H1 (cell line): ENCODE results near the gene TRIM46. TPM values are rescaled to one million over a fixed set of nuclear protein-coding genes. Genes with fewer than 3 reads are reported as not detected.

Experiments
- ASH2L ChIP-seq: fragments of 200-600, 300-600 bp; sonication (generic); IDR thresholded peaks from one replicate; pipeline ENCODE4 v1.7.1; 2017; ENCODE audit warnings: low read length
- BACH1 ChIP-seq: IDR thresholded peaks from 2 replicates; pipeline ENCODE4 v1.6.1; 2012; ENCODE audit warnings: low read length, improper control_type of control experiment
- CBX8 ChIP-seq: fragments of 300-800, 300-1000 bp; sonication (generic); IDR thresholded peaks from 2 replicates; pipeline ENCODE4 v1.7.1; 2016; ENCODE audit warnings: low read depth, low read length, borderline replicate concordance
- CHD1 ChIP-seq: IDR thresholded peaks from 2 replicates; pipeline ENCODE4 v1.6.1; 2012; ENCODE audit warnings: low read depth, low read length, improper control_type of control experiment
- EP300 ChIP-seq, 2 experiments: IDR thresholded peaks; 1 replicate in 1 of 2; 2 replicates in 1 of 2; pipeline ENCODE4 v1.6.1; 2011 to 2012; ENCODE audit warnings: low read depth in 2 of 2, low read length in 2 of 2, mild to moderate bottlenecking in 2 of 2, borderline replicate concordance in 1 of 2, inconsistent platforms in 1 of 2, moderate library complexity in 1 of 2
- HDAC6 ChIP-seq: IDR thresholded peaks from one replicate; pipeline ENCODE4 v1.7.1; 2012; ENCODE audit warnings: low read depth, mild to moderate bottlenecking, inconsistent platforms, low read length, moderate library complexity
- RAD21 ChIP-seq, 2 experiments: IDR thresholded peaks in 1 of 2; conservative IDR thresholded peaks in 1 of 2; 2 replicates each; pipeline ENCODE4 v1.6.1; 2011; ENCODE audit warnings: low read depth in 2 of 2, low read length in 2 of 2, improper control_type of control experiment in 1 of 2, inconsistent platforms in 1 of 2, mild to moderate bottlenecking in 1 of 2, moderate library complexity in 1 of 2
- RBBP5 ChIP-seq: IDR thresholded peaks from 2 replicates; pipeline ENCODE4 v1.7.1; 2012; ENCODE audit warnings: low read depth, mild to moderate bottlenecking, inconsistent platforms, low read length, moderate library complexity, borderline replicate concordance
- RNF2 ChIP-seq: fragments of 200-900, 300-1000 bp; sonication (generic); IDR thresholded peaks from 2 replicates; pipeline ENCODE4 v1.7.1; 2016; ENCODE audit warnings: borderline replicate concordance, low read depth, mild to moderate bottlenecking, antibody characterized with exemption, low read length; ENCODE audit not compliant: poor library complexity, severe bottlenecking; ENCODE audit errors: missing control alignments
- SP1 ChIP-seq: IDR thresholded peaks from 2 replicates; pipeline ENCODE4 v1.6.1; 2011; ENCODE audit warnings: low read depth, low read length
- SRF ChIP-seq: IDR thresholded peaks from 2 replicates; pipeline ENCODE4 v1.6.1; 2011; ENCODE audit warnings: mild to moderate bottlenecking, low read depth, low read length, moderate library complexity
- TCF12 ChIP-seq: IDR thresholded peaks from 2 replicates; pipeline ENCODE4 v1.6.1; 2011; ENCODE audit warnings: low read depth, mild to moderate bottlenecking, low read length
- ZNF274 ChIP-seq: IDR thresholded peaks from 2 replicates; pipeline ENCODE4 v1.7.0; 2012; ENCODE audit warnings: low read length, borderline replicate concordance; ENCODE audit errors: extremely low read depth
- polyA plus RNA-seq, 7 experiments: library from polyadenylated mRNA; depleted of rRNA in 3 of 7; stranded (reverse) in 5 of 7; unstranded in 2 of 7; fragments of >200 nt in 5 of 7; fragments of 200-250 nt in 2 of 7; gene quantifications; 1 replicate in 5 of 7; 2 replicates in 1 of 7; 4 replicates in 1 of 7; pipeline versions ENCODE4 v1.2.1 to v1.2.3, GENCODE V29; 2011 to 2013; ENCODE audit warnings: missing spikeins in 2 of 7, mixed read lengths in 2 of 7
- total RNA-seq: library from RNA; stranded (reverse); fragmentation: NEBNext Ultra II Directional; extraction: Animal tissue kit (Norgen Biotek cat#: 25700); gene quantifications from 2 replicates; pipeline ENCODE4 v1.2.1, GENCODE V29; 2021
- TF ChIP-seq, protein P1 (sequence below), 3 experiments: IDR thresholded peaks; 1 replicate in 2 of 3; 2 replicates in 1 of 3; pipeline versions ENCODE4 v1.5.1 to v1.6.1; 2011; ENCODE audit warnings: low read length in 3 of 3, mild to moderate bottlenecking in 3 of 3, inconsistent platforms in 2 of 3, low read depth in 1 of 3, moderate library complexity in 1 of 3; ENCODE audit not compliant: insufficient read depth in 1 of 3; ENCODE audit errors: control extremely low read depth in 1 of 3
- TF ChIP-seq, protein P2 (sequence below): IDR thresholded peaks from 2 replicates; pipeline ENCODE4 v1.6.1; 2012; ENCODE audit warnings: low read length, inconsistent platforms
- TF ChIP-seq, protein P3 (sequence below): IDR thresholded peaks from 2 replicates; pipeline ENCODE4 v1.6.1; 2011; ENCODE audit warnings: low read depth, mild to moderate bottlenecking, low read length; ENCODE audit not compliant: insufficient read depth
- TF ChIP-seq, protein P4 (sequence below): IDR thresholded peaks from 2 replicates; pipeline ENCODE4 v1.6.1; 2012; ENCODE audit warnings: inconsistent platforms

The TRIM46 gene
- total and polyA plus RNA-seq, 2 of the 8 experiments (the other 6 are each of a cell fraction or from before 2014, with no cell fraction given) = 15.5 to 21.6 TPM

DNA sequence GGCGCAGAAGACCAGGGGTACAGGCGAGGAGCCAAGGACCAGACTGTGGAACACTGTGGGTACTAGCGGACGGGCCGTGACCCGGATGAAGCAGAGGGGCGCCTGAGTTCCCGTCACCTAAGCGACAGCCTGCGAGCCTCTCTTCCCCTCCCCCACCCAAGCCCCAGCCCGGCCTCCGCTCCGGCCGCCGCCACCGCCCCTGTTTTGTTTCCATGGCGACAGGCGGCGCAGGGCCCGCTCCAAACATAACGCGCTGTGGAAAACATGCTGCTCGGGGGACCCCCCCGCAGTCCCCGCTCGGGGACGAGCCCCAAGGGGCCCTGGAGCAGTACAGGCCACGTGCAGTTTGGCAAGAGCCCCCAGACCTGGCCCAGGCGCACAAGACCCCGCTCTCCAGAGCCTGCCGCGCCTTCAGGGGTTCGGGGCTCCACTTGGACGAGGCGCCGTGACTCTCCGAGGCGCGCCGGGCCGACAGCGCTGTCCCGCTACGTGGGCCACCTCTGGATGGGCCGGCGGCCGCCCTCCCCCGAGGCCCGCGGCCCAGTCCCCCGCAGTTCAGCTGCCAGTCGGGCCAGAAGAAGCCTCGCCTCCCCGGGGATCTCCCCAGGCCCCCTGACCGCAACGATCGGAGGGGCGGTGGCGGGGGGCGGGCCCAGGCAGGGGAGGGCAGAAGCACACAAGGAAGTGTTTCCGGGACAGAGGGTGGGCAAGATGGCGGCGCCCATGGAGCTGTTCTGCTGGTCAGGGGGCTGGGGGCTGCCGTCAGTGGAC, 35.1 kb downstream of the TRIM46 start, which contains the start of gene MTX1 (continued):
- TF ChIP-seq, protein P1, sequence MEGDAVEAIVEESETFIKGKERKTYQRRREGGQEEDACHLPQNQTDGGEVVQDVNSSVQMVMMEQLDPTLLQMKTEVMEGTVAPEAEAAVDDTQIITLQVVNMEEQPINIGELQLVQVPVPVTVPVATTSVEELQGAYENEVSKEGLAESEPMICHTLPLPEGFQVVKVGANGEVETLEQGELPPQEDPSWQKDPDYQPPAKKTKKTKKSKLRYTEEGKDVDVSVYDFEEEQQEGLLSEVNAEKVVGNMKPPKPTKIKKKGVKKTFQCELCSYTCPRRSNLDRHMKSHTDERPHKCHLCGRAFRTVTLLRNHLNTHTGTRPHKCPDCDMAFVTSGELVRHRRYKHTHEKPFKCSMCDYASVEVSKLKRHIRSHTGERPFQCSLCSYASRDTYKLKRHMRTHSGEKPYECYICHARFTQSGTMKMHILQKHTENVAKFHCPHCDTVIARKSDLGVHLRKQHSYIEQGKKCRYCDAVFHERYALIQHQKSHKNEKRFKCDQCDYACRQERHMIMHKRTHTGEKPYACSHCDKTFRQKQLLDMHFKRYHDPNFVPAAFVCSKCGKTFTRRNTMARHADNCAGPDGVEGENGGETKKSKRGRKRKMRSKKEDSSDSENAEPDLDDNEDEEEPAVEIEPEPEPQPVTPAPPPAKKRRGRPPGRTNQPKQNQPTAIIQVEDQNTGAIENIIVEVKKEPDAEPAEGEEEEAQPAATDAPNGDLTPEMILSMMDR (IDR thresholded peaks at IDR 0.05; ENCODE audit: control extremely low read depth in 1 of 3, insufficient read depth in 1 of 3, low read depth in 1 of 3, low read length in 3 of 3) = no peak
- no peak for TF ChIP-seq CHD1
- peak; percentile 75 for TF ChIP-seq SRF
- TF ChIP-seq EP300 (IDR thresholded peaks at IDR 0.05; ENCODE audit: borderline replicate concordance in 1 of 2, low read depth in 2 of 2, low read length in 2 of 2) = peak in 1 of 2 experiments; percentile 86; a peak in 1 of 3 replicates
- TF ChIP-seq ZNF274 = no peak
- TF ChIP-seq, protein P2, sequence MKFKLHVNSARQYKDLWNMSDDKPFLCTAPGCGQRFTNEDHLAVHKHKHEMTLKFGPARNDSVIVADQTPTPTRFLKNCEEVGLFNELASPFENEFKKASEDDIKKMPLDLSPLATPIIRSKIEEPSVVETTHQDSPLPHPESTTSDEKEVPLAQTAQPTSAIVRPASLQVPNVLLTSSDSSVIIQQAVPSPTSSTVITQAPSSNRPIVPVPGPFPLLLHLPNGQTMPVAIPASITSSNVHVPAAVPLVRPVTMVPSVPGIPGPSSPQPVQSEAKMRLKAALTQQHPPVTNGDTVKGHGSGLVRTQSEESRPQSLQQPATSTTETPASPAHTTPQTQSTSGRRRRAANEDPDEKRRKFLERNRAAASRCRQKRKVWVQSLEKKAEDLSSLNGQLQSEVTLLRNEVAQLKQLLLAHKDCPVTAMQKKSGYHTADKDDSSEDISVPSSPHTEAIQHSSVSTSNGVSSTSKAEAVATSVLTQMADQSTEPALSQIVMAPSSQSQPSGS = no peak
- no peak for TF ChIP-seq BACH1
- TF ChIP-seq SP1 = peak; percentile 65; the same call in 1 of the 2 replicates
- TF ChIP-seq HDAC6 = no peak
- no peak; the same call in 1 of the 2 replicates for TF ChIP-seq RBBP5
- no peak for TF ChIP-seq RNF2
- TF ChIP-seq TCF12 = no peak
- TF ChIP-seq, protein P3, sequence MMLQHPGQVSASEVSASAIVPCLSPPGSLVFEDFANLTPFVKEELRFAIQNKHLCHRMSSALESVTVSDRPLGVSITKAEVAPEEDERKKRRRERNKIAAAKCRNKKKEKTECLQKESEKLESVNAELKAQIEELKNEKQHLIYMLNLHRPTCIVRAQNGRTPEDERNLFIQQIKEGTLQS = peak; percentile 71
- no peak for TF ChIP-seq CBX8
- TF ChIP-seq RAD21 (IDR thresholded peaks at IDR 0.05 in 1 of 2, conservative IDR thresholded peaks at IDR 0.05 in 1 of 2; ENCODE audit: low read depth in 2 of 2, low read length in 2 of 2) = no peak
- TF ChIP-seq ASH2L = peak; percentile 87
- TF ChIP-seq, protein P4, sequence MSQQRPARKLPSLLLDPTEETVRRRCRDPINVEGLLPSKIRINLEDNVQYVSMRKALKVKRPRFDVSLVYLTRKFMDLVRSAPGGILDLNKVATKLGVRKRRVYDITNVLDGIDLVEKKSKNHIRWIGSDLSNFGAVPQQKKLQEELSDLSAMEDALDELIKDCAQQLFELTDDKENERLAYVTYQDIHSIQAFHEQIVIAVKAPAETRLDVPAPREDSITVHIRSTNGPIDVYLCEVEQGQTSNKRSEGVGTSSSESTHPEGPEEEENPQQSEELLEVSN = no peak
